ENCODE results near the gene WDTC1. TPM values are rescaled to one million over a fixed set of nuclear protein-coding genes. Genes with fewer than 3 reads are reported as not detected.

Gene WDTC1
- polyA plus RNA-seq, 6 donors from 2014 or later = 2.0 to 11.2 (median 8.2) TPM

GRCh38 chr1:27349784-27350662 is 115.6 kb downstream of the WDTC1 start:
- Mint-ChIP-seq H3K27ac (no peak overlapping the region), H3K27me3 (no peaks in the 10 kb centered on the region), H3K4me3 (peak overlapping the region in 2 of 8 donors; percentile 12 to 26), H3K36me3 (peaks cover 0 to 8% of the 10 kb centered on the region in 2 donors), H3K9me3 (no peaks in the 10 kb centered on the region), H3K4me1 (peaks cover 13 to 22% (median 20%) of the 10 kb centered on the region in 3 donors)
- no peak for DNase-seq
- peak; percentile 64 to 71 for ATAC-seq (ENCODE audit: low read depth in 2 of 2)

DNA sequence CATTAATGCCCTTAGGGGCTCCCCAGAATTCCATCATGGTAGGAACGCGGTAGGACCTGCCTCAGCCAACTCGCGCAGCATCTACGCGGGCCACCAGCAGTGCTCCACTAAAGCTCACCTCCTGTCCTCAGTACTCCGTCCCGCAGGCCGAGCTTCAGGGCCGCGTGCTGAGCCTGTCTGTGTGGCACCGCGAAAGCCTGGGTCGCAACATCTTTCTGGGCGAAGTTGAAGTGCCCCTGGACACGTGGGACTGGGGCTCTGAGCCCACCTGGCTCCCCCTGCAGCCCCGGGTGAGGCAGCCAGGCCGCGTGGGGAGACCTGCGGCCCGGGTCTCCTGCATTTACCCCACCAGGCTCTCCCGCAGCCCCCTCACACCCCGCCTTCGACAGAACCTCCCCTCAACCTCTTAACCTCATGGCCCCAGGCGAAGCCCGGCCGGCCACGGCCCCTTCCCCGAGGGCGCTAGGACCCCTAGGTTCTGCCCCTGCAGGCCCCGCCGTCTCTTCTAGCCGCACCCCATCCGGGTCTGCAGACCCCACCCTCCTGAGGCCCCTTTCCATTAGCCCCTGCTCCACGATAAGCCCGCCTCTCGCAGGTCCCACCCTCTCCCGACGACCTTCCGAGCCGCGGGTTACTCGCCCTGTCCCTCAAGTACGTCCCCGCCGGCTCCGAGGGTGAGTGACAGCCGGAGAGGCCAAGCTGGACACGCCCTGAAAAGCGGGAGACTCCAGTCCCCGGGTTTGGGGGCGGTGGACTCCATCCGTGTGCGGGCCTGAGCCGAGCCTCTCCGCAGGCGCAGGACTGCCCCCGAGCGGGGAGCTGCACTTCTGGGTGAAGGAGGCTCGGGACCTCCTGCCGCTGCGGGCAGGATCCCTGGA is 116.5 kb downstream of the WDTC1 start:
- no peaks in the 10 kb centered on the region for H3K27me3 Mint-ChIP-seq
- peaks cover 18 to 26% (median 22%) of the 10 kb centered on the region in 3 donors for H3K4me1 Mint-ChIP-seq
- no peak overlapping the region for H3K27ac Mint-ChIP-seq
- DNase-seq (no peak), ATAC-seq (ENCODE audit: low read depth in 2 of 2) (no peak)
- H3K36me3 Mint-ChIP-seq = peaks cover 0 to 5% of the 10 kb centered on the region in 2 donors
- H3K4me3 Mint-ChIP-seq = no peak overlapping the region
- no peaks in the 10 kb centered on the region for H3K9me3 Mint-ChIP-seq

DNA sequence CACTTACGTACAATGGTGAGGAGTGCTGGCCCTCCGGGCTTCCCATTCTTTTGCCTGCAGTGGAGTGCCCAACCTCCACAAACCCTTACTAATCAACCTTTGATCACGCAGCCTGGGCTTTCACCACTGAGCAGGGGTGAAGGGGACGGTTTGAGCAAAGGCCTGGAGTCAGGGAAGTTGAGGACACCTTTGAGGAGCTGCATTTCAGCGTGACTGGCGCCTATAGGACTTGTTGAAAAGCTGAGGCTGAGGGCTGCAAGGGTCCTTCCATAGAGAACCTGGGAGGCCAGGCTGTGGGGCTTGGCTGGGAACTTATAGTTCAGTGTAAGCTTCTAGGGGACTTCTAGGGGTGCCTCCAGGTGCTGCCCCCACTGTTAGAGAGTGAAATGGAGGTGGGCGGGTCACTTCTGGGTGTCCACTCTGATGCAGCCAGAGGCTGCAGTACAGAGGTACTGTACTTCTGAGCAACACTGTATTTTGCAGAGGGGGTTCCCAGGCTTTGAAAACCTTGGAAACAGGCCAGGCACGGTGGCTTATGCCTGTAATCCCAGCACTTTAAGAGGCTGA is 117.2 kb downstream of the WDTC1 start:
- Mint-ChIP-seq H3K27ac (no peak overlapping the region), H3K4me1 (peaks cover 14 to 28% (median 17%) of the 10 kb centered on the region in 3 donors)

DNA sequence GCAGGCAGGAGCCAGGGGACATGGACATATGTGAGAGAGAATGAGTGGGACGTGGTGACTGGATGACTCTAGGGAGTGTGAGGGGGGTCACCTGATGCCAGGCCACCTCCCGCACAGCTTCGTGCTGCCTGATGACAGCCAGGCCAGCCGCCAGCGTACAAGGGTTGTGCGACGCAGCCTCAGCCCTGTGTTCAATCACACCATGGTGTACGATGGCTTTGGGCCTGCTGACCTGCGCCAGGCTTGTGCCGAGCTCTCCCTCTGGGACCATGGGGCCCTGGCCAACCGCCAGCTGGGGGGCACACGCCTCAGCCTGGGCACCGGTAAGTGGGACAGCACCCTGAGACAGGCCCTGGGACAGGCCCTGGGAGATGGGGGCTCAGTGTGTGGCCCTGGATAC is 118.7 kb downstream of the WDTC1 start:
- no peaks in the 10 kb centered on the region for H3K27me3 Mint-ChIP-seq
- ATAC-seq (ENCODE audit: low read depth in 2 of 2) (no peak), DNase-seq (no peak)
- H3K4me3 Mint-ChIP-seq = no peak overlapping the region
- no peaks in the 10 kb centered on the region for H3K9me3 Mint-ChIP-seq
- H3K27ac Mint-ChIP-seq = peak overlapping the region in 1 of 6 donors; percentile 18
- no peaks in the 10 kb centered on the region for H3K36me3 Mint-ChIP-seq
- H3K4me1 Mint-ChIP-seq = peaks cover 10 to 28% (median 12%) of the 10 kb centered on the region in 3 donors

More for the DNA sequence above, 117.2 kb downstream of the WDTC1 start:
- Mint-ChIP-seq H3K36me3 (no peaks in the 10 kb centered on the region), H3K9me3 (no peaks in the 10 kb centered on the region), H3K27me3 (no peaks in the 10 kb centered on the region), H3K4me3 (no peak overlapping the region)
- no peak for ATAC-seq (ENCODE audit: low read depth in 2 of 2)
- no peak for DNase-seq

DNA sequence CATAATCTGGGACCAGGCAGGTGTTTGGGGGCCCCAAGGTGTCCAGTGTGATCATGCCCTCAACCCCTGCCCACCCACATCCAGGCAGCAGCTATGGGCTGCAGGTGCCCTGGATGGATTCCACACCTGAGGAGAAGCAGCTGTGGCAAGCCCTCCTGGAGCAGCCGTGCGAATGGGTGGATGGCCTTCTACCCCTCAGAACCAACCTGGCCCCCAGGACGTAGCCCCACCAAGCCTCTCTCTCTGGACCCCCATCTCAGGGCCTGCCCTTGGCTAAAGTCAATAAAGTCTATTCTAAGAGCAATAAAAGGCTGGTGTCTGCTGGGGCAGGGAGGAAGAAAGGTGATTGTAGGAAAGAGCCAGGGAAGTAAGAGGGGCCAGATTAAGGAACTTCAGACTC is 119.2 kb downstream of the WDTC1 start:
- DNase-seq = no peak
- no peaks in the 10 kb centered on the region for H3K27me3 Mint-ChIP-seq
- H3K4me1 Mint-ChIP-seq = peaks cover 10 to 29% (median 11%) of the 10 kb centered on the region in 3 donors
- H3K4me3 Mint-ChIP-seq = no peak overlapping the region
- no peaks in the 10 kb centered on the region for H3K36me3 Mint-ChIP-seq
- H3K27ac Mint-ChIP-seq = peak overlapping the region in 2 of 6 donors; percentile 18 to 75
- H3K9me3 Mint-ChIP-seq = no peaks in the 10 kb centered on the region
- no peak for ATAC-seq (ENCODE audit: low read depth in 2 of 2)

GRCh38 chr1:27355683-27356082 is 121.3 kb downstream of the WDTC1 start:
- Mint-ChIP-seq H3K4me1 (peaks cover 27 to 49% (median 27%) of the 10 kb centered on the region in 3 donors), H3K27ac (peak overlapping the region in 2 of 6 donors; percentile 86 to 94), H3K27me3 (no peaks in the 10 kb centered on the region), H3K9me3 (no peaks in the 10 kb centered on the region), H3K4me3 (peak overlapping the region in 6 of 8 donors; percentile 8 to 70 (median 29)), H3K36me3 (no peaks in the 10 kb centered on the region)
- DNase-seq = no peak
- no peak for ATAC-seq (ENCODE audit: low read depth in 2 of 2)

DNA sequence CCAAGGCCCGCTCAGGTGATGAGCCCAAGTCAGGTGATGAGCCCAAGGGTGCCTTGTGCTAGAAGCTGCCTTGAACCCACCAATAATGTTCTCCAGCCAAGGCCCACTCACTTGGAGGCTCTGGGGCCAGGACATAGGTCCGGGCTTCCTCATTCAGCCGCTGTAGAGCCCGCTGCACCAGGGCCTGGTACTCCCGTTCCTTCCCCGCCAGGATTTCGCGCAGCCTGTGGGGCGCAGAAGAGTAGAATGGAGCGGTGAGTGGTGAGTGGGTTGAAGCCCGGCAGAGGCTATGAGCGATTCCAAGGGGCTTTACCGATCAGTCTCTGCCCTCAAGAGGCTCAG is 121.8 kb downstream of the WDTC1 start:
- ATAC-seq (ENCODE audit: low read depth in 2 of 2) = no peak
- Mint-ChIP-seq H3K4me3 (peak overlapping the region; percentile 50 to 84 (median 66)), H3K36me3 (no peaks in the 10 kb centered on the region), H3K27ac (peak overlapping the region in 2 of 6 donors; percentile 51 to 56), H3K27me3 (no peaks in the 10 kb centered on the region), H3K4me1 (peaks cover 32 to 52% (median 33%) of the 10 kb centered on the region in 3 donors), H3K9me3 (no peaks in the 10 kb centered on the region)
- no peak for DNase-seq

GRCh38 chr1:27356619-27357280 is 122.3 kb downstream of the WDTC1 start:
- no peaks in the 10 kb centered on the region for H3K36me3 Mint-ChIP-seq
- peak in 1 of 2 donors; percentile 36 for ATAC-seq (ENCODE audit: low read depth in 2 of 2)

DNA sequence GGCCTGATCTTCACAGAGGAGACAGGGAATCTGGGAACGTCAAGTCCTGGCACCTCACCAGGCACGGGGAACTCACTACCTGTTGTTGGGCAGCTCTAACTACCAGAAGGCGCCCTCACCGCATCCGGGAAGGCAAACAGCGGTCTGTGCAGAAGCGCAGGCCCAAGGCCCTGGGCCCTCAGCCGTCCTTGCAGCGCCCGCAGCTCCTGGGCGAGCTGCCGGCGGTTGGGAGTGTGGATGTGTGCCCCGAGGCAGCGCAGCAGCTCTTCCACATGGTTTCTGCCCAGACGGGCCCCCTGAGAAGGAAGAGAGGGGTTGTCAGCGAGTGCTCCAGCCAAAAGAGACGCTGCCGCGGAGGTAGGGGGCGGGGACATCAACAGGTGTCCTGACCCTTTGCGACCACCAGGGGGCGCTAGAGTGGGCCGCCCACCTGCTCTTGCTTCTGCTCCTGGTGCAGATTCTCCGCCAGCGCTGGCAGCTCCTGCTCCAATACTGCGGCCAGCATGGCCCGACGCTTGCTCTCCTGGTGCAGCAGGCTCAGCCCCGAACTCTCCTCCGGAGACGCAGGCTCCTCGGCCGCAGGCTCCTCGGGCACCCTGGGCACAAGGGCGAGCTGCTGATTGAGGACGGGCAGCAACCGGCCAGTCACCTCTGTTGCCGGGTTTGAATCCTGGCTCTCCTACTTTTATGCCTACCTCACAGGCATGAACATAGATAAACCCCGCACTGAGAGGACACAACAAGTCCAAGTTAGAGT is 123.0 kb downstream of the WDTC1 start:
- H3K9me3 Mint-ChIP-seq = no peaks in the 10 kb centered on the region
- H3K4me1 Mint-ChIP-seq = peaks cover 34 to 52% (median 35%) of the 10 kb centered on the region in 3 donors
- H3K36me3 Mint-ChIP-seq = no peaks in the 10 kb centered on the region
- H3K4me3 Mint-ChIP-seq = peak overlapping the region; percentile 67 to 87 (median 80)
- no peaks in the 10 kb centered on the region for H3K27me3 Mint-ChIP-seq
- peak; percentile 68 to 78 for ATAC-seq (ENCODE audit: low read depth in 2 of 2)
- peak overlapping the region in 4 of 6 donors; percentile 56 to 84 (median 64) for H3K27ac Mint-ChIP-seq
- peak; percentile 78 for DNase-seq

More at GRCh38 chr1:27356619-27357280, 122.3 kb downstream of the WDTC1 start:
- DNase-seq = peak; percentile 18
- Mint-ChIP-seq H3K27me3 (no peaks in the 10 kb centered on the region), H3K4me3 (peak overlapping the region; percentile 67 to 87 (median 80)), H3K27ac (peak overlapping the region in 3 of 6 donors; percentile 57 to 84 (median 71)), H3K4me1 (peaks cover 34 to 52% (median 35%) of the 10 kb centered on the region in 3 donors), H3K9me3 (no peaks in the 10 kb centered on the region)

Other genes with a start within 250 kb of the WDTC1 start
- not detected for gene TRNP1, start 240.9 kb upstream of the WDTC1 start, polyA plus RNA-seq (ENCODE audit: low read depth in 6 of 6)
- not detected for gene TENT5B, start 221.8 kb upstream of the WDTC1 start, polyA plus RNA-seq (ENCODE audit: low read depth in 6 of 6)
- gene SLC9A1, start 79.5 kb upstream of the WDTC1 start, polyA plus RNA-seq (ENCODE audit: low read depth in 6 of 6) = 1 to 10 TPM; 3.1 to 9.3 (median 4.0) TPM
- gene TMEM222, start 87.5 kb downstream of the WDTC1 start, polyA plus RNA-seq (ENCODE audit: low read depth in 6 of 6) = 10 to 100 TPM; 59.7 to 80.2 (median 74.2) TPM
- gene SYTL1, start 107.4 kb downstream of the WDTC1 start, polyA plus RNA-seq (ENCODE audit: low read depth in 6 of 6) = 100 to 1,000 TPM in 1 of 6 donors, 10 to 100 TPM in 5; 63.3 to 110 (median 79.9) TPM
- 1 to 10 TPM in 4 of 6 donors, under 1 TPM in 1, not detected in 1; 0.80 to 2.7 (median 2.0) TPM for gene MAP3K6, start 132.3 kb downstream of the WDTC1 start, polyA plus RNA-seq (ENCODE audit: low read depth in 6 of 6)
- not detected for gene FCN3, start 140.2 kb downstream of the WDTC1 start, polyA plus RNA-seq (ENCODE audit: low read depth in 6 of 6)
- gene CD164L2, start 148.7 kb downstream of the WDTC1 start, polyA plus RNA-seq (ENCODE audit: low read depth in 6 of 6) = not detected
- gene GPR3, start 158.0 kb downstream of the WDTC1 start, polyA plus RNA-seq (ENCODE audit: low read depth in 6 of 6) = under 1 TPM in 4 of 6 donors, not detected in 2; 0.12 to 0.64 (median 0.35) TPM